H1 (cell line): ENCODE data around the gene ZFTA. TPM values are rescaled to one million over a fixed set of nuclear protein-coding genes. Genes with fewer than 3 reads are reported as not detected.

Experiments
- CTCF ChIA-PET: fragments of 300-600 bp; sonication (Branson Sonifier 250); formaldehyde crosslinking; loops from one replicate; lab custom pipeline; 2021; ENCODE audit not compliant: partially characterized antibody; lab: Charles Lee
- POLR2A ChIA-PET: fragments of 300-600 bp; sonication (Branson Sonifier 250); formaldehyde crosslinking; loops from one replicate; lab custom pipeline; 2021; ENCODE audit warnings: inconsistent platforms; ENCODE audit not compliant: partially characterized antibody; lab: Charles Lee
- DNase-seq, 2 experiments: peaks; one replicate each; pipeline versions ENCODE4 v3.0.0 to v3.0.0-alpha.2; 2010 to 2022; ENCODE audit warnings: low spot score in 2 of 2, low read depth in 1 of 2, mixed read lengths in 1 of 2
- FAIRE-seq: peaks from 2 replicates; lab custom pipeline; 2011; peaks lifted over from hg19 to GRCh38; lab: Jason Lieb, UNC
- H2AFZ ChIP-seq: 2 replicates; pipeline ENCODE4 v1.8.1; 2012; ENCODE audit warnings: low read length, inconsistent platforms
- H2AK5ac ChIP-seq: 2 replicates; pipeline ENCODE4 v1.6.1; 2013; ENCODE audit warnings: low read depth, low read length
- H2BK120ac ChIP-seq: replicated peaks from 2 replicates; pipeline ENCODE3; 2013; ENCODE audit warnings: low read depth, low read length, inconsistent platforms
- H2BK12ac ChIP-seq: 2 replicates; pipeline ENCODE4 v1.6.1; 2013; ENCODE audit warnings: low read depth, low read length
- H2BK15ac ChIP-seq: 2 replicates; pipeline ENCODE4 v1.6.1; 2013; ENCODE audit warnings: low read length
- H2BK20ac ChIP-seq: 2 replicates; pipeline ENCODE4 v1.6.1; 2013; ENCODE audit warnings: low read length
- H2BK5ac ChIP-seq: 2 replicates; pipeline ENCODE4 v1.6.1; 2013; ENCODE audit warnings: low read depth, low read length
- H3K14ac ChIP-seq: 2 replicates; pipeline ENCODE4 v1.6.1; 2013; ENCODE audit warnings: inconsistent platforms; ENCODE audit not compliant: insufficient read length
- H3K18ac ChIP-seq: 2 replicates; pipeline ENCODE4 v1.6.1; 2013; ENCODE audit warnings: low read length; ENCODE audit errors: extremely low read depth
- H3K23ac ChIP-seq: 2 replicates; pipeline ENCODE4 v1.6.1; 2013; ENCODE audit warnings: inconsistent platforms; ENCODE audit not compliant: insufficient read length
- H3K23me2 ChIP-seq: 2 replicates; pipeline ENCODE4 v1.6.1; 2013; ENCODE audit warnings: low read depth, low read length
- H3K27ac ChIP-seq: 2 replicates; pipeline ENCODE4 v1.6.1; 2011; ENCODE audit warnings: low read depth, low read length, inconsistent platforms
- H3K27me3 ChIP-seq, 4 experiments: replicated peaks in 1 of 4; 1 replicate in 1 of 4; 2 replicates in 3 of 4; pipeline versions ENCODE4 v1.6.1 to v1.8.1; 2011 to 2013; ENCODE audit warnings: low read length in 3 of 4, mild to moderate bottlenecking in 3 of 4, inconsistent platforms in 2 of 4, mixed read lengths in 2 of 4, moderate library complexity in 1 of 4; ENCODE audit not compliant: control insufficient read depth in 3 of 4, insufficient read depth in 3 of 4; ENCODE audit errors: extremely low read depth in 1 of 4
- H3K36me3 ChIP-seq, 4 experiments: 2 replicates each; pipeline versions ENCODE4 v1.6.1 to v1.8.1; 2011 to 2013; ENCODE audit warnings: mild to moderate bottlenecking in 4 of 4, low read length in 3 of 4, moderate library complexity in 2 of 4, control low read depth in 1 of 4, inconsistent platforms in 1 of 4; ENCODE audit not compliant: insufficient read depth in 4 of 4, control insufficient read depth in 2 of 4
- H3K4ac ChIP-seq: replicated peaks from 2 replicates; pipeline ENCODE3; 2013; ENCODE audit warnings: low read length, low read depth, mixed read lengths, inconsistent platforms; ENCODE audit not compliant: insufficient read length
- H3K4me1 ChIP-seq, 4 experiments: replicated peaks in 1 of 4; 1 replicate in 1 of 4; 2 replicates in 3 of 4; pipeline versions ENCODE4 v1.6.1 to v1.8.1; 2011 to 2013; ENCODE audit warnings: low read length in 3 of 4, inconsistent platforms in 2 of 4, mixed read lengths in 1 of 4; ENCODE audit not compliant: insufficient read depth in 4 of 4, control insufficient read depth in 3 of 4
- H3K4me2 ChIP-seq, 2 experiments: 2 replicates each; pipeline versions ENCODE4 v1.6.1 to v1.8.1; 2011 to 2013; ENCODE audit warnings: low read depth in 2 of 2, low read length in 2 of 2, control low read depth in 1 of 2, inconsistent platforms in 1 of 2, mild to moderate bottlenecking in 1 of 2; ENCODE audit not compliant: insufficient read depth in 1 of 2
- H3K4me3 ChIP-seq, 4 experiments: fragments of 200-600, 300-600 bp in 1 of 4; sonication (generic), shearing (Covaris generic), sonication (Bioruptor Twin) in 1 of 4; 2 replicates each; pipeline versions ENCODE4 v1.5.1 to v1.8.1; 2011 to 2016; ENCODE audit warnings: low read length in 4 of 4, low read depth in 3 of 4, control low read depth in 2 of 4, inconsistent platforms in 2 of 4, mild to moderate bottlenecking in 2 of 4, mixed read lengths in 1 of 4, moderate library complexity in 1 of 4; ENCODE audit not compliant: insufficient read depth in 2 of 4; ENCODE audit errors: extremely low read depth in 1 of 4
- H3K56ac ChIP-seq: replicated peaks from 2 replicates; pipeline ENCODE3; 2013; ENCODE audit warnings: low read depth, mild to moderate bottlenecking, mixed read lengths, low read length, inconsistent platforms; ENCODE audit not compliant: insufficient read length
- H3K79me1 ChIP-seq: 2 replicates; pipeline ENCODE4 v1.6.1; 2013; ENCODE audit warnings: low read depth, low read length, control low read depth
- H3K79me2 ChIP-seq, 2 experiments: 2 replicates each; pipeline versions ENCODE4 v1.6.1 to v1.8.1; 2012 to 2013; ENCODE audit warnings: low read length in 2 of 2, mild to moderate bottlenecking in 2 of 2, inconsistent platforms in 1 of 2; ENCODE audit not compliant: insufficient read depth in 2 of 2, control insufficient read depth in 1 of 2
- H3K9ac ChIP-seq, 4 experiments: replicated peaks in 1 of 4; 1 replicate in 1 of 4; 2 replicates in 3 of 4; pipeline versions ENCODE4 v1.6.1 to v1.8.1; 2011 to 2013; ENCODE audit warnings: low read depth in 3 of 4, low read length in 3 of 4, control low read depth in 2 of 4, mild to moderate bottlenecking in 2 of 4, moderate library complexity in 2 of 4, inconsistent platforms in 1 of 4; ENCODE audit errors: extremely low read depth in 1 of 4
- H3K9me3 ChIP-seq, 2 experiments: 2 replicates each; pipeline versions ENCODE4 v1.6.1 to v1.8.1; 2012 to 2013; ENCODE audit warnings: mild to moderate bottlenecking in 2 of 2, moderate library complexity in 2 of 2, control low read depth in 1 of 2, inconsistent platforms in 1 of 2, low read depth in 1 of 2, low read length in 1 of 2, mixed read lengths in 1 of 2; ENCODE audit not compliant: insufficient read depth in 2 of 2
- H4K20me1 ChIP-seq, 2 experiments: replicated peaks in 1 of 2; 2 replicates each; pipeline versions ENCODE3 to v1.8.1; 2011 to 2013; ENCODE audit warnings: inconsistent platforms in 2 of 2, low read length in 2 of 2, mild to moderate bottlenecking in 1 of 2; ENCODE audit not compliant: insufficient read depth in 2 of 2, control insufficient read depth in 1 of 2
- H4K5ac ChIP-seq: 2 replicates; pipeline ENCODE4 v1.6.1; 2013; ENCODE audit warnings: low read length, low read depth, mixed read lengths, inconsistent platforms; ENCODE audit not compliant: insufficient read length
- H4K8ac ChIP-seq: 2 replicates; pipeline ENCODE4 v1.8.0; 2013; ENCODE audit warnings: mild to moderate bottlenecking, moderate library complexity, low read length, inconsistent platforms; ENCODE audit not compliant: insufficient read depth; ENCODE audit errors: extremely low read depth
- H4K91ac ChIP-seq: replicated peaks from 2 replicates; pipeline ENCODE3; 2013; ENCODE audit warnings: low read length, mixed read lengths, inconsistent platforms; ENCODE audit not compliant: insufficient read length
- BACH1 ChIP-seq: IDR thresholded peaks from 2 replicates; pipeline ENCODE4 v1.6.1; 2012; ENCODE audit warnings: low read length, improper control_type of control experiment
- CREB1 ChIP-seq: IDR thresholded peaks from 2 replicates; pipeline ENCODE4 v1.6.1; 2012; ENCODE audit warnings: inconsistent platforms
- CTBP2 ChIP-seq: IDR thresholded peaks from 2 replicates; pipeline ENCODE4 v1.7.0; 2011; ENCODE audit warnings: borderline replicate concordance, mild to moderate bottlenecking, moderate library complexity, mixed read lengths, low read length; ENCODE audit not compliant: insufficient read depth, insufficient read length
- GABPA ChIP-seq: IDR thresholded peaks from 2 replicates; pipeline ENCODE4 v1.6.1; 2011; ENCODE audit warnings: mild to moderate bottlenecking, low read length, moderate library complexity, borderline replicate concordance; ENCODE audit not compliant: insufficient read depth
- HDAC6 ChIP-seq: IDR thresholded peaks from one replicate; pipeline ENCODE4 v1.7.1; 2012; ENCODE audit warnings: low read depth, mild to moderate bottlenecking, inconsistent platforms, low read length, moderate library complexity
- JUND ChIP-seq: IDR thresholded peaks from 2 replicates; pipeline ENCODE4 v1.6.1; 2011; ENCODE audit warnings: mild to moderate bottlenecking, improper control_type of control experiment, low read length
- KDM5A ChIP-seq: fragments of 200-600 bp; IDR thresholded peaks from 2 replicates; pipeline ENCODE4 v1.7.1; 2012; ENCODE audit warnings: mild to moderate bottlenecking, low read length, inconsistent platforms, mixed read lengths
- POLR2AphosphoS5 ChIP-seq: IDR thresholded peaks from 2 replicates; pipeline ENCODE4 v1.6.1; 2011; ENCODE audit warnings: low read depth, low read length
- RAD21 ChIP-seq, 2 experiments: IDR thresholded peaks in 1 of 2; conservative IDR thresholded peaks in 1 of 2; 2 replicates each; pipeline ENCODE4 v1.6.1; 2011; ENCODE audit warnings: low read depth in 2 of 2, low read length in 2 of 2, improper control_type of control experiment in 1 of 2, inconsistent platforms in 1 of 2, mild to moderate bottlenecking in 1 of 2, moderate library complexity in 1 of 2
- SP2 ChIP-seq: IDR thresholded peaks from 2 replicates; pipeline ENCODE4 v1.6.1; 2012; ENCODE audit warnings: mild to moderate bottlenecking, low read length, inconsistent platforms
- WGBS, 2 experiments: shearing (Covaris generic) in 1 of 2; methylation state at CpG; one replicate each; pipeline versions ENCODE4 v1.1.6 to v1.1.7; 2013 to 2015; ENCODE audit warnings: low lambda C conversion rate in 2 of 2, mixed read lengths in 2 of 2, inconsistent platforms in 1 of 2, low coverage in 1 of 2, missing lambda C conversion rate in 1 of 2; ENCODE audit not compliant: insufficient replicate concordance in 2 of 2, insufficient coverage in 1 of 2, insufficient read length in 1 of 2; ENCODE audit errors: extremely low coverage in 1 of 2, missing lambda C conversion rate in 1 of 2; 5-methylcytosine and 5-hydroxymethylcytosine counted together
- polyA plus RNA-seq, 7 experiments: library from polyadenylated mRNA; depleted of rRNA in 3 of 7; stranded (reverse) in 5 of 7; unstranded in 2 of 7; fragments of >200 nt in 5 of 7; fragments of 200-250 nt in 2 of 7; gene quantifications; 1 replicate in 5 of 7; 2 replicates in 1 of 7; 4 replicates in 1 of 7; pipeline versions ENCODE4 v1.2.1 to v1.2.3, GENCODE V29; 2011 to 2013; ENCODE audit warnings: missing spikeins in 2 of 7, mixed read lengths in 2 of 7
- total RNA-seq: library from RNA; stranded (reverse); fragmentation: NEBNext Ultra II Directional; extraction: Animal tissue kit (Norgen Biotek cat#: 25700); gene quantifications from 2 replicates; pipeline ENCODE4 v1.2.1, GENCODE V29; 2021
- TF ChIP-seq, protein P1 (sequence below): IDR thresholded peaks from 2 replicates; pipeline ENCODE4 v1.6.1; 2011; ENCODE audit warnings: low read depth, mild to moderate bottlenecking, low read length; ENCODE audit not compliant: insufficient read depth
- TF ChIP-seq, protein P2 (sequence below): IDR thresholded peaks from 2 replicates; pipeline ENCODE4 v1.6.1; 2011; ENCODE audit warnings: low read length, improper control_type of control experiment

Gene ZFTA
- total and polyA plus RNA-seq, 2 of the 8 experiments (the other 6 are each of a cell fraction or from before 2014, with no cell fraction given): 9.5 to 34.0 TPM

DNA sequence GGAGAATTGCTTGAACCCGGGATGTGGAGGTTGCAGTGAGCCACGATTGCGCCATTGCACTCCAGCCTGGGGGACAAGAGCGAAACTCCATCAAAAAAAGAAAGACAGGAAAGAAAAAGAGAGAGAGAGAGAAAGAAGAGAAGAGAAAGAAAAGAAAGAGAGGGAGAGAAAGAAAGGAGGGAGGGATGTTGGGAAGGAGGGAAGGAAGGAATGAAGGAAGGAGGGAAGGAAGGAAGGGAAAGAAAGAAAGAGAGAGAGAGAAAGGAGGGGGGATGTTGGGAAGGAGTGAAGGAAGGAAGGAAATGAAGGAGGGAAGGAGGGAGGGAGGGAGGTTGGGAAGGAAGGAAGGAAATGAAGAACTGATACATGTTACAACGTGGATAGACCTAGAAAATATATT is 32.3 kb upstream of the ZFTA start:
- no peak for FAIRE-seq
- CTCF ChIA-PET: no interaction called here

More for the DNA sequence above, 32.3 kb upstream of the ZFTA start:
- no peak overlapping the region for H3K14ac ChIP-seq
- WGBS, 2 experiments: 92% methylated on average over 4 of the region's 5 CpGs; no CpG with 5 or more reads in 1 of the 2 experiments
- no peak overlapping the region for H3K23ac ChIP-seq
- no peak overlapping the region for H2BK15ac ChIP-seq
- TF ChIP-seq HDAC6: no peak
- TF ChIP-seq RAD21 (IDR thresholded peaks at IDR 0.05 in 1 of 2, conservative IDR thresholded peaks at IDR 0.05 in 1 of 2; ENCODE audit: low read depth in 2 of 2, low read length in 2 of 2): no peak
- no peak for TF ChIP-seq CTBP2
- TF ChIP-seq POLR2AphosphoS5: no peak
- no peak for TF ChIP-seq SP2
- TF ChIP-seq, protein P1, sequence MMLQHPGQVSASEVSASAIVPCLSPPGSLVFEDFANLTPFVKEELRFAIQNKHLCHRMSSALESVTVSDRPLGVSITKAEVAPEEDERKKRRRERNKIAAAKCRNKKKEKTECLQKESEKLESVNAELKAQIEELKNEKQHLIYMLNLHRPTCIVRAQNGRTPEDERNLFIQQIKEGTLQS: no peak
- no peak for TF ChIP-seq GABPA
- TF ChIP-seq KDM5A: no peak
- TF ChIP-seq JUND: no peak
- no peak for TF ChIP-seq CREB1
- no peak for TF ChIP-seq BACH1
- TF ChIP-seq, protein P2, sequence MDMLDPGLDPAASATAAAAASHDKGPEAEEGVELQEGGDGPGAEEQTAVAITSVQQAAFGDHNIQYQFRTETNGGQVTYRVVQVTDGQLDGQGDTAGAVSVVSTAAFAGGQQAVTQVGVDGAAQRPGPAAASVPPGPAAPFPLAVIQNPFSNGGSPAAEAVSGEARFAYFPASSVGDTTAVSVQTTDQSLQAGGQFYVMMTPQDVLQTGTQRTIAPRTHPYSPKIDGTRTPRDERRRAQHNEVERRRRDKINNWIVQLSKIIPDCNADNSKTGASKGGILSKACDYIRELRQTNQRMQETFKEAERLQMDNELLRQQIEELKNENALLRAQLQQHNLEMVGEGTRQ: no peak
- no peak overlapping the region for H3K27ac ChIP-seq
- no peak overlapping the region for H3K4ac ChIP-seq
- no peak overlapping the region for H3K18ac ChIP-seq
- no peak overlapping the region for H2AK5ac ChIP-seq
- no peaks in the 10 kb centered on the region for H3K23me2 ChIP-seq
- no peaks in the 10 kb centered on the region for H3K79me2 ChIP-seq
- H3K36me3 ChIP-seq: no peaks in the 10 kb centered on the region
- no peak overlapping the region for H4K8ac ChIP-seq
- H4K5ac ChIP-seq: no peak overlapping the region
- peaks cover 4 to 5% of the 10 kb centered on the region in 2 experiments; a peak in 2 of 4 replicates for H3K9me3 ChIP-seq
- H3K4me2 ChIP-seq: no peak overlapping the region
- H2BK12ac ChIP-seq: no peak overlapping the region
- H2BK20ac ChIP-seq: no peak overlapping the region
- H3K79me1 ChIP-seq: no peaks in the 10 kb centered on the region
- no peak overlapping the region for H3K9ac ChIP-seq
- no peak for DNase-seq
- no peak overlapping the region for H2BK5ac ChIP-seq
- H4K91ac ChIP-seq: no peak overlapping the region
- POLR2A ChIA-PET: interaction anchor here (1.0 to 1.2 kb wide), 2 partner anchors 10 to 35 kb away, joined by 3 read pairs; no protein-coding TSS in a partner anchor
- H3K56ac ChIP-seq: no peak overlapping the region
- no peaks in the 10 kb centered on the region for H4K20me1 ChIP-seq
- no peak overlapping the region for H2AFZ ChIP-seq
- H3K4me1 ChIP-seq: no peaks in the 10 kb centered on the region
- no peak overlapping the region for H3K4me3 ChIP-seq
- no peaks in the 10 kb centered on the region for H3K27me3 ChIP-seq
- H2BK120ac ChIP-seq: no peak overlapping the region
